Endothelial cell (in vitro differentiated cells): Measurements from ENCODE around the gene TBC1D8. TPM values are rescaled to one million over a fixed set of nuclear protein-coding genes. Genes with fewer than 3 reads are reported as not detected.

Experiments used
- DNase-seq: peaks from one replicate; pipeline ENCODE4 v3.0.0; 2021; ENCODE audit warnings: low spot score
- H3K27ac Mint-ChIP-seq: one replicate; pipeline ENCODE4 v1.8.0; 2021; ENCODE audit warnings: mixed read lengths, inconsistent platforms; ENCODE audit not compliant: unreplicated experiment
- H3K27me3 Mint-ChIP-seq: one replicate; pipeline ENCODE4 v1.8.0; 2021; ENCODE audit warnings: mild to moderate bottlenecking, moderate library complexity, mixed read lengths, inconsistent platforms; ENCODE audit not compliant: unreplicated experiment
- H3K36me3 Mint-ChIP-seq: one replicate; pipeline ENCODE4 v1.8.0; 2021; ENCODE audit warnings: mild to moderate bottlenecking, low read depth, mixed read lengths, inconsistent platforms; ENCODE audit not compliant: unreplicated experiment
- H3K4me1 Mint-ChIP-seq: one replicate; pipeline ENCODE4 v1.8.0; 2021; ENCODE audit warnings: mild to moderate bottlenecking, mixed read lengths, inconsistent platforms; ENCODE audit not compliant: unreplicated experiment
- H3K4me3 Mint-ChIP-seq: one replicate; pipeline ENCODE4 v1.8.0; 2021; ENCODE audit warnings: mild to moderate bottlenecking, mixed read lengths, inconsistent platforms; ENCODE audit not compliant: unreplicated experiment
- H3K9me3 Mint-ChIP-seq: one replicate; pipeline ENCODE4 v1.8.0; 2021; ENCODE audit warnings: mixed read lengths, inconsistent platforms; ENCODE audit not compliant: unreplicated experiment
- CTCF ChIP-seq: fragments of 200-600 bp; sonication (generic); IDR thresholded peaks from one replicate; pipeline ENCODE4 v1.5.0; 2021; ENCODE audit warnings: antibody characterized with exemption; ENCODE audit not compliant: unreplicated experiment
- total RNA-seq: library from RNA; stranded (reverse); fragmentation: NEBNext Ultra II Directional; extraction: Animal tissue kit (Norgen Biotek cat#: 25700); gene quantifications from one replicate; pipeline ENCODE4 v1.2.1, GENCODE V29; 2021; ENCODE audit not compliant: unreplicated experiment

TBC1D8 gene
- total RNA-seq, 1 donor from 2014 or later: 27.5 TPM

- H3K36me3 Mint-ChIP-seq: peaks cover 13% of the 10 kb centered on the region
- peaks cover 6% of the 10 kb centered on the region for H3K4me1 Mint-ChIP-seq
- no peak overlapping the region for H3K4me3 Mint-ChIP-seq
- TF ChIP-seq CTCF: no peak
- no peak for DNase-seq
- peaks cover 6% of the 10 kb centered on the region for H3K27me3 Mint-ChIP-seq
- no peak overlapping the region for H3K27ac Mint-ChIP-seq
- H3K9me3 Mint-ChIP-seq: no peaks in the 10 kb centered on the region
Measured at GRCh38 chr2:101040761-101041160, 110.4 kb downstream of the TBC1D8 start.

GRCh38 chr2:101040072-101040471 lies 111.1 kb downstream of the TBC1D8 start:
- peaks cover 13% of the 10 kb centered on the region for H3K36me3 Mint-ChIP-seq
- DNase-seq: no peak
- peaks cover 6% of the 10 kb centered on the region for H3K27me3 Mint-ChIP-seq
- H3K4me1 Mint-ChIP-seq: peaks cover 6% of the 10 kb centered on the region
- no peak overlapping the region for H3K27ac Mint-ChIP-seq
- H3K4me3 Mint-ChIP-seq: no peak overlapping the region
- no peaks in the 10 kb centered on the region for H3K9me3 Mint-ChIP-seq
- no peak for TF ChIP-seq CTCF

- H3K27me3 Mint-ChIP-seq: peaks cover 4% of the 10 kb centered on the region
- peak; percentile 66 for TF ChIP-seq CTCF
- H3K36me3 Mint-ChIP-seq: peaks cover 13% of the 10 kb centered on the region
- no peak overlapping the region for H3K4me3 Mint-ChIP-seq
- H3K4me1 Mint-ChIP-seq: peaks cover 6% of the 10 kb centered on the region
- no peak overlapping the region for H3K27ac Mint-ChIP-seq
- peak; percentile 33 for DNase-seq
- H3K9me3 Mint-ChIP-seq: no peaks in the 10 kb centered on the region
Measured at GRCh38 chr2:101038455-101039255, 112.5 kb downstream of the TBC1D8 start.

- H3K4me3 Mint-ChIP-seq: no peak overlapping the region
- no peaks in the 10 kb centered on the region for H3K9me3 Mint-ChIP-seq
- H3K4me1 Mint-ChIP-seq: peaks cover 6% of the 10 kb centered on the region
- peak overlapping the region; percentile 4 for H3K27ac Mint-ChIP-seq
- TF ChIP-seq CTCF: no peak
- no peak for DNase-seq
- H3K27me3 Mint-ChIP-seq: peaks cover 4% of the 10 kb centered on the region
- peaks cover 24% of the 10 kb centered on the region for H3K36me3 Mint-ChIP-seq
Measured at GRCh38 chr2:101037161-101037755, 113.9 kb downstream of the TBC1D8 start.

GRCh38 chr2:101036562-101036961 lies 114.6 kb downstream of the TBC1D8 start:
- TF ChIP-seq CTCF: peak; percentile 62
- peaks cover 6% of the 10 kb centered on the region for H3K4me1 Mint-ChIP-seq
- no peaks in the 10 kb centered on the region for H3K9me3 Mint-ChIP-seq
- no peak for DNase-seq
- peaks cover 4% of the 10 kb centered on the region for H3K27me3 Mint-ChIP-seq
- peaks cover 31% of the 10 kb centered on the region for H3K36me3 Mint-ChIP-seq
- H3K27ac Mint-ChIP-seq: no peak overlapping the region
- no peak overlapping the region for H3K4me3 Mint-ChIP-seq
